ENCODE data around the gene SIRPA. TPM values are rescaled to one million over a fixed set of nuclear protein-coding genes. Genes with fewer than 3 reads are reported as not detected.

Gene SIRPA
- total and polyA plus RNA-seq, 2 donors (not counting 1 experiment from before 2014, with no cell fraction given): 25.1 to 26.6 TPM

DNA sequence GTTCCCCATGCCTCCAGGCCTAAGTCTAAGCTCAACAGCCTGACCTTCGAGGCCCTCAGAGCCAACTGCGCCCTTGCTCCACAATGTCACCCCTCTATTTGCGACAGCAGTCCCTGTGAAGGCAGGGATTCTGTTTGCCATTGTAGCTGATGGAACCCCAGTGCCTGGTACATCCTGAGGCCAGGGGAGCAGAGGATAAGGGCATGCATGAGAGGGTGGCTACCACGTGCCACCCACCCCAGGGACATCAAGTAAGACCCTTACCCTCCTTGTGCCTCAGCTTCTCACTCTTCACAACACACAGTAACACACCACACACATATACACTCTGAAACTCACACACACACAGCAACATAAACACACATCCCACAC is 20.0 kb upstream of the SIRPA start:
- TF ChIP-seq EZH2 (IDR thresholded peaks at IDR 0.05; ENCODE audit: low read length, missing control alignments): no peak
- TF ChIP-seq, protein P1, sequence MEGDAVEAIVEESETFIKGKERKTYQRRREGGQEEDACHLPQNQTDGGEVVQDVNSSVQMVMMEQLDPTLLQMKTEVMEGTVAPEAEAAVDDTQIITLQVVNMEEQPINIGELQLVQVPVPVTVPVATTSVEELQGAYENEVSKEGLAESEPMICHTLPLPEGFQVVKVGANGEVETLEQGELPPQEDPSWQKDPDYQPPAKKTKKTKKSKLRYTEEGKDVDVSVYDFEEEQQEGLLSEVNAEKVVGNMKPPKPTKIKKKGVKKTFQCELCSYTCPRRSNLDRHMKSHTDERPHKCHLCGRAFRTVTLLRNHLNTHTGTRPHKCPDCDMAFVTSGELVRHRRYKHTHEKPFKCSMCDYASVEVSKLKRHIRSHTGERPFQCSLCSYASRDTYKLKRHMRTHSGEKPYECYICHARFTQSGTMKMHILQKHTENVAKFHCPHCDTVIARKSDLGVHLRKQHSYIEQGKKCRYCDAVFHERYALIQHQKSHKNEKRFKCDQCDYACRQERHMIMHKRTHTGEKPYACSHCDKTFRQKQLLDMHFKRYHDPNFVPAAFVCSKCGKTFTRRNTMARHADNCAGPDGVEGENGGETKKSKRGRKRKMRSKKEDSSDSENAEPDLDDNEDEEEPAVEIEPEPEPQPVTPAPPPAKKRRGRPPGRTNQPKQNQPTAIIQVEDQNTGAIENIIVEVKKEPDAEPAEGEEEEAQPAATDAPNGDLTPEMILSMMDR (conservative IDR thresholded peaks at IDR 0.05 in 1 of 2, IDR thresholded peaks at IDR 0.05 in 1 of 2; ENCODE audit: low read depth in 1 of 2, low read length in 2 of 2): no peak
- Histone ChIP-seq H3K27ac (ENCODE audit: insufficient read depth, low read length) (no peak overlapping the region), H3K79me2 (ENCODE audit: control insufficient read depth, insufficient read depth, low read length) (no peaks in the 10 kb centered on the region), H3K36me3 (ENCODE audit: control insufficient read depth, insufficient read depth, low read length) (no peaks in the 10 kb centered on the region), H3K27me3 (ENCODE audit: control insufficient read depth, insufficient read depth, low read length) (peaks cover 7% of the 10 kb centered on the region), H4K20me1 (ENCODE audit: control insufficient read depth, extremely low read depth, insufficient read depth, low read length) (no peaks in the 10 kb centered on the region), H3K4me1 (ENCODE audit: control insufficient read depth, extremely low read depth, insufficient read depth, low read length) (no peaks in the 10 kb centered on the region), H3K9ac (ENCODE audit: insufficient read depth, low read length) (no peak overlapping the region), H3K4me3 (replicated peaks in 1 of 4; ENCODE audit: control extremely low read depth in 1 of 4, insufficient read depth in 1 of 4, low read depth in 3 of 4, low read length in 4 of 4) (no peak overlapping the region), H3K9me3 (ENCODE audit: control insufficient read depth, insufficient read depth, low read depth, low read length) (no peaks in the 10 kb centered on the region), H3K4me2 (ENCODE audit: extremely low read depth, insufficient read depth, low read length) (no peak overlapping the region), H2AFZ (ENCODE audit: low read length) (no peak overlapping the region)
- no peak for DNase-seq (ENCODE audit: low read depth in 2 of 2)

DNA sequence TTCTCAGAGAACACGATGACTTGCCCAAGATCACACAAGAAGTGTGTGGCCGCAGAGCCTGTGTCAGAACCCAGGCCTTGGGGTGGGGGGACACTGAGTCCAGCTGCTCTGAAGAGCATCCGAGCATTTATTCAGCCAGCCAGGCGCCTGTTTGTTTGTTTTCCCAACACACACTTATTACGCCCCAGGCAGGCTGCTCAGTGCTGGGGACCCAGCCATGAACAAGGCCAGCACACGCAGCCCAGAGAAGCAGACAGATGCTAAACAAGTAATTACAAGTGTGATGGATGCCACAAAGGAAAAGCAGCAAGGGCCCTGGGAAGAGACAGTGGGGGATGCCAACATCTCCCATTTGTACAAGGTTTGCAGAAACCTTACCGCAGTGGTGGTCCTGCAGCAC is 19.4 kb upstream of the SIRPA start:
- Histone ChIP-seq H3K9ac (ENCODE audit: insufficient read depth, low read length) (no peak overlapping the region), H2AFZ (ENCODE audit: low read length) (no peak overlapping the region), H3K27ac (ENCODE audit: insufficient read depth, low read length) (no peak overlapping the region), H3K4me2 (ENCODE audit: extremely low read depth, insufficient read depth, low read length) (no peak overlapping the region), H4K20me1 (ENCODE audit: control insufficient read depth, extremely low read depth, insufficient read depth, low read length) (no peaks in the 10 kb centered on the region), H3K79me2 (ENCODE audit: control insufficient read depth, insufficient read depth, low read length) (no peaks in the 10 kb centered on the region), H3K9me3 (ENCODE audit: control insufficient read depth, insufficient read depth, low read depth, low read length) (no peaks in the 10 kb centered on the region), H3K4me3 (replicated peaks in 1 of 4; ENCODE audit: control extremely low read depth in 1 of 4, insufficient read depth in 1 of 4, low read depth in 3 of 4, low read length in 4 of 4) (no peak overlapping the region), H3K4me1 (ENCODE audit: control insufficient read depth, extremely low read depth, insufficient read depth, low read length) (no peaks in the 10 kb centered on the region), H3K27me3 (ENCODE audit: control insufficient read depth, insufficient read depth, low read length) (peaks cover 12% of the 10 kb centered on the region), H3K36me3 (ENCODE audit: control insufficient read depth, insufficient read depth, low read length) (no peaks in the 10 kb centered on the region)
- TF ChIP-seq, protein P1 (conservative IDR thresholded peaks at IDR 0.05 in 1 of 2, IDR thresholded peaks at IDR 0.05 in 1 of 2; ENCODE audit: low read depth in 1 of 2, low read length in 2 of 2): no peak
- no peak for TF ChIP-seq EZH2 (IDR thresholded peaks at IDR 0.05; ENCODE audit: low read length, missing control alignments)
- no peak for DNase-seq (ENCODE audit: low read depth in 2 of 2)

DNA sequence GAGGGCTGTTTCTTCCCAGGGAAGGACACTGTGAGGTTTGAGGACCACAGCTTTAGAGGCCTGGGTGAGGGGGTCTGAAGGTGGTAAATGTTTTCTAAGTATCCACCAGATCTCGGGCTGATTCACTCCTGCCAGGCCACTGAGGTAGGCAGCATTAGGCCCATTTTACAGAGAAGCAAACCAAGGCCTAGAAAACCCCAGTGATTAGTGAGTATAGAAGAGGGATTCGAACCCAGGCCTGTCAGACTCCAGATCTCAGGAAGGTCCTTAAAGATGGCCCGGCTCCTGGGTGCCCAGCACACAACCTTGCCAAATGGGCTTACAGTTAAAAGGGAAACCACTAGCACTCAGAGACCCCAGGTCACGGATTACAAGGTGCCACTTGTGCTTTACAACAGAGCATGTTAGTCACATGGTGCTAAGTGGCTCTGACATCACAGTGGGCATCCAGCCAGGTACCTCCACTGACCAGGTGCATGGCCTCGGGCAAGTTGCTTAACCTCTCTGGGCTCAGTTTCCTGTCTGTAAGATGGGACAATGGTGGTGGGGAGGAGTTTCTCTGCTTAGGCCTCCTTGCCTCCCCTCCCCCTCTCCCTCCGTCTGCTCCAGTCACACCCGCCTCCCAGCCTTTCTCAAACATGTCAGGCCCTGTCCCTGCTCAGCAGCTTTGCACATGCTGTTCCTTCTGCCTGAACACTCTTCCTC is 18.8 kb upstream of the SIRPA start:
- Histone ChIP-seq H3K27me3 (ENCODE audit: control insufficient read depth, insufficient read depth, low read length) (peaks cover 13% of the 10 kb centered on the region), H3K4me3 (replicated peaks in 1 of 4; ENCODE audit: control extremely low read depth in 1 of 4, insufficient read depth in 1 of 4, low read depth in 3 of 4, low read length in 4 of 4) (no peak overlapping the region), H3K27ac (ENCODE audit: insufficient read depth, low read length) (no peak overlapping the region), H3K4me2 (ENCODE audit: extremely low read depth, insufficient read depth, low read length) (no peak overlapping the region), H3K36me3 (ENCODE audit: control insufficient read depth, insufficient read depth, low read length) (no peaks in the 10 kb centered on the region), H3K4me1 (ENCODE audit: control insufficient read depth, extremely low read depth, insufficient read depth, low read length) (no peaks in the 10 kb centered on the region), H3K9ac (ENCODE audit: insufficient read depth, low read length) (no peak overlapping the region), H3K9me3 (ENCODE audit: control insufficient read depth, insufficient read depth, low read depth, low read length) (no peaks in the 10 kb centered on the region), H3K79me2 (ENCODE audit: control insufficient read depth, insufficient read depth, low read length) (no peaks in the 10 kb centered on the region), H4K20me1 (ENCODE audit: control insufficient read depth, extremely low read depth, insufficient read depth, low read length) (no peaks in the 10 kb centered on the region), H2AFZ (ENCODE audit: low read length) (no peak overlapping the region)
- DNase-seq (ENCODE audit: low read depth in 2 of 2): no peak
- TF ChIP-seq, protein P1 (conservative IDR thresholded peaks at IDR 0.05 in 1 of 2, IDR thresholded peaks at IDR 0.05 in 1 of 2; ENCODE audit: low read depth in 1 of 2, low read length in 2 of 2): no peak
- no peak for TF ChIP-seq EZH2 (IDR thresholded peaks at IDR 0.05; ENCODE audit: low read length, missing control alignments)

All from fibroblast of lung (primary cell).